ENCODE measurements around the gene DTNA.

DTNA gene

GRCh38 chr18:34859496-34859895 lies 149.4 kb downstream of the DTNA start:
- DNase-seq (ENCODE audit: low read depth): no peak

GRCh38 chr18:34862561-34862960 lies 152.5 kb downstream of the DTNA start:
- no peak for DNase-seq (ENCODE audit: low read depth)

GRCh38 chr18:34863702-34864101 lies 153.6 kb downstream of the DTNA start:
- DNase-seq (ENCODE audit: low read depth): no peak

- DNase-seq (ENCODE audit: low read depth): no peak
Measured at GRCh38 chr18:34864836-34865497, 154.9 kb downstream of the DTNA start.

GRCh38 chr18:34866310-34866709 lies 156.2 kb downstream of the DTNA start:
- DNase-seq (ENCODE audit: low read depth): no peak

- DNase-seq (ENCODE audit: low read depth): no peak
Measured at GRCh38 chr18:34866739-34867138, 156.6 kb downstream of the DTNA start.

- DNase-seq (ENCODE audit: low read depth): no peak
Measured at GRCh38 chr18:34867520-34867919, 157.4 kb downstream of the DTNA start.

GRCh38 chr18:34870555-34871310 lies 160.6 kb downstream of the DTNA start:
- DNase-seq (ENCODE audit: low read depth): no peak

- DNase-seq (ENCODE audit: low read depth): no peak
Measured at GRCh38 chr18:34871435-34871834, 161.3 kb downstream of the DTNA start.

- no peak for DNase-seq (ENCODE audit: low read depth)
Measured at GRCh38 chr18:34872066-34872465, 162.0 kb downstream of the DTNA start.

GRCh38 chr18:34873986-34874580 lies 164.0 kb downstream of the DTNA start:
- no peak for DNase-seq (ENCODE audit: low read depth)

GRCh38 chr18:34875150-34875549 lies 165.1 kb downstream of the DTNA start:
- no peak for DNase-seq (ENCODE audit: low read depth)

- no peak for DNase-seq (ENCODE audit: low read depth)
Measured at GRCh38 chr18:34880403-34880802, 170.3 kb downstream of the DTNA start.

- DNase-seq (ENCODE audit: low read depth): no peak
Measured at GRCh38 chr18:34880882-34881834, 171.1 kb downstream of the DTNA start.

GRCh38 chr18:34884436-34884835 lies 174.3 kb downstream of the DTNA start:
- DNase-seq (ENCODE audit: low read depth): no peak

- DNase-seq (ENCODE audit: low read depth): no peak
Measured at GRCh38 chr18:34886177-34886576, 176.1 kb downstream of the DTNA start.

- DNase-seq (ENCODE audit: low read depth): no peak
Measured at GRCh38 chr18:34887881-34888580, 177.9 kb downstream of the DTNA start.

GRCh38 chr18:34890486-34891085 lies 180.5 kb downstream of the DTNA start:
- DNase-seq (ENCODE audit: low read depth): no peak

- DNase-seq (ENCODE audit: low read depth): no peak
Measured at GRCh38 chr18:34892379-34892778, 182.3 kb downstream of the DTNA start.

GRCh38 chr18:34893239-34893638 lies 183.1 kb downstream of the DTNA start:
- no peak for DNase-seq (ENCODE audit: low read depth)

- no peak for DNase-seq (ENCODE audit: low read depth)
Measured at GRCh38 chr18:34901299-34901698, 191.2 kb downstream of the DTNA start.
